Stimulated activated CD8-positive, alpha-beta memory T cell treated with anti-CD3 and anti-CD28 coated beads, Interleukin-15, amount 100 ng/mL, for 4 hours (primary cell): Measurements from ENCODE around the gene ROPN1.
A peak's percentile ranks its signal among the peaks of the same experiment; 100 is the strongest.
"Not testable (repeated sequence)": the region's sequence is repeated elsewhere in the genome, so short reads cannot be mapped to it uniquely, and the experiment has no call there.

Source experiments
- DNase-seq, 2 donors: peaks; one replicate each; pipeline ENCODE4 v3.0.0-alpha.2; 2020; ENCODE audit warnings: low read depth in 2 of 2

The ROPN1 gene

GRCh38 chr3:123991730-123992588 is at the start of gene ROPN1:
Gene ROPN1, minus strand, starts transcription at chr3:123992124. Its CDS starts 11,643 bp downstream, at chr3:123980481.
- DNase-seq, result not testable (repeated sequence)

GRCh38 chr3:124041553-124041952 is 49.6 kb upstream of the ROPN1 start:
- DNase-seq, result no peak

DNA sequence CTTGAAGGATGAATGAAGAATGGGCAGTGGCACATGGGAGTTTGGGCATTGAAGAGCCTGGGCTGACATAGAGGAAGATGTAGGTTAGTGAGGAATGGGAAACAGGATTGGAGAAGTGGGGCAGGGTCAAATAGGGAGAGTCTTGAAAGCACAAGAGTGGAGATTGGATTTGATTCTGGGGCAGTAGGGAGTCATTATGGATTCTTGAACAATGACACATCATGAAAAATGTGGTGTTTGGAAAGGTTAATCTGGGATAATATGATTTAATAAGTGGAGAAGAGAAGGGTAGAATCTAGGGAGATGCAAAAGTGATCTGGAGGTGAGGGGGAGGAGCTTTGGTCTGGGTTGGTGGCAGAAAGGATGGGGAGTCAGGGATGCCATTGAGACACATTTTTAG is 45.4 kb upstream of the ROPN1 start:
- DNase-seq, result no peak

DNA sequence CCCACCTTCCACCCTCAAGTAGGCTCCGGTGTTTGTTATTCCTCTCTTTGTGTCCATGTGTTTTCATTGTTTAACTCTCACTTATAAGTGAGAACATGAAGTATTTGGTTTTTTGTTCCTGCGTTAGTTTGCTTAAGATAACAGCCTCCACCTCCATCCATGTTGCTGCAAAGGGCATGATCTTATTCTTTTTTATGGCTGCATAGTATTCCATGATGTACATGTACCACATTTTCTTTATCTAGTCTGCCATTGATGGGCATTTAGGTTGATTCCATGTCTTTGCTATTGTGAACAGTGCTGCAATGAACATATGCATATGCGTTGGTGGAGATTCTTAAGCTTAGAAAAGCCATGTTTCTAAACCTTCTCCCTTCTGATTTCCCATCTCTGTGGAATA is 44.3 kb upstream of the ROPN1 start:
- DNase-seq, result not testable (repeated sequence)

DNA sequence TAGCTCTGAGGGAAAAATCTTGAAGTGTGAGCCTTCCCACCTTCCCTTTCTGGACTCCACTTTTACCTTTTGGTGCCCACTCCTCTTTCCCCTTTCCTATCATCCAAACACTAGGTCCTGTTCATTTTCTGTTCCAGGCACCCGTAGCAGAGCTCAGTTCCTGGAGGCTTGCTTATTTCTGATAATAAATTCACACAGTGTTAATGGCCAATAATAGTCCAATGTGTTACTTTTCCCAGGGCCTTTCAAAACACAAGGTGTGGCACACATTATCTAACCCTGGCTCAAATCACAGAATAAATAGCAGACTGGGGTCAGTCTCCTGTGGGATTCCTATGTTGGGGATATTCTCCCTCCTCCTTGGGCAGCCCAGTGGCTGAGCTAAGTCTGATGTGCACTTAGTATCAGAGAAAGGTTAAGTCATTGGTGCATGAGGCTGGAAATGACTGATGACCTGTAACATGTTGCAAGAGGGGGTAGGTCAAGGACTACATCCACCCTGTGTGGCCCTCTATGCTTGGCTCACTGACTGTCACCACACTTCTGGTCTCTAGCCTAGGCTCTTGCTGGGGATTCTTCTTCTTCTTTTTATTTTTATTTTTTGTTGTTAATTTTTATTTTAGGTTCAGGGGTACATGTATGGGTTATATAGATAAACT is 43.7 kb upstream of the ROPN1 start:
- no peak for DNase-seq

DNA sequence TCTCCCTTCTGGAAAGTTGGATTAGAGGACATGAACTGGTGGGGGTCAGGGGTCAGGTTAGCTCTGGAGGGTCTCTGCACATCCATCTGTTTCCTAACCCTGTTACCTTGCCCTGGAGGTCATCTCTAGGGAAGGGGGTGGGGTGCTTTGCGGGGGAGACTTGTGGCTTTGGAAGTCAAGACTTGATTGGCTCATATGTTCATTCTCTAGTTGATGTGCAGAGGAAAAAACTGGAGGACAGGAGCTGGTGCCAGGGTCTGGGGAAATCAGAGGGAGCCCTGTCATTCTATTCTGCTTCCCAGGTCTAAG is 42.9 kb upstream of the ROPN1 start:
- no peak for DNase-seq

DNA sequence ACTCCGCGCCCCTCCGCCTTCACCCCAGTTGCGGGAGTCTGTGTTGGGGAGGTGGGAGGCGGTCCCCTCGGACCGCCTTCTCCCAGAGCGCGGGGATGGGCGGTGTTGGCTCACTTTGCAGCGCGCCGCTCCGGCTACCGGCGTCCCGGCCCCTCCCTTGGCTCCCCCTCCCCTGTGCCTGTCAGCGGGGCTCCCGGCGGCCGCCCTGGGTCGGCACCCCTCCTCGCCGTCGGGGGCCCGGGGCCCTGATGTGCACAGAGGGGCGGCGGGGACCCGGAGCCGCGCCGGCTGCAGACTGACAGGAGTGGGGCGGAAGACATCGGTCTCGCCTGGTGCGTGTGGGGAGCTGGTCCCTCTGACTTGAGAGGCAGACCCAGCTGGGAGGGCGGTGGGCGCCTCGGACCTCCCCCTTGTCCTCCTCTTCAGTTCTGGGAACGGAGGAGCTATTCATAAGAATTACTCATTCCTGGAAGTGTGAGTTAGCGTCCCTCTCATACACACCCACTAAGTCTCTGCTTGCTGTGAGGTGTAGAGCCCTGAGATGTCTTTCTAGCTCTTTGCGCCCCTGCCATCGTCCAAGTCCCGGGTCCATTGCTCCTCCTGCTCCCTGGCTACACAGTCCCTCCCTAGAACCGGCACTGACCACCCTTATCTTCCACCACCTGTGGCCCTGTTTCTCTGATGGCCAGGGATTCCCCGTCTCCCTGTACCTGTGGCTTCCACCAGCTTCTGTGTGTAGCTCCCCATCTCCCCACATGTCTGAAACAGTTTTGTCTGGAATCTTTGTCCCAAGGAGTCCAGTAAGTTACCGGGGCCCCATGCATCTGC is 42.3 kb upstream of the ROPN1 start:
- no peak for DNase-seq

- no peak for DNase-seq
These were observed 41.6 kb upstream of the ROPN1 start, which contains the start of gene KALRN for GRCh38 chr3:124033360-124034015. Gene KALRN, plus strand, starts transcription at chr3:124033369.

DNA sequence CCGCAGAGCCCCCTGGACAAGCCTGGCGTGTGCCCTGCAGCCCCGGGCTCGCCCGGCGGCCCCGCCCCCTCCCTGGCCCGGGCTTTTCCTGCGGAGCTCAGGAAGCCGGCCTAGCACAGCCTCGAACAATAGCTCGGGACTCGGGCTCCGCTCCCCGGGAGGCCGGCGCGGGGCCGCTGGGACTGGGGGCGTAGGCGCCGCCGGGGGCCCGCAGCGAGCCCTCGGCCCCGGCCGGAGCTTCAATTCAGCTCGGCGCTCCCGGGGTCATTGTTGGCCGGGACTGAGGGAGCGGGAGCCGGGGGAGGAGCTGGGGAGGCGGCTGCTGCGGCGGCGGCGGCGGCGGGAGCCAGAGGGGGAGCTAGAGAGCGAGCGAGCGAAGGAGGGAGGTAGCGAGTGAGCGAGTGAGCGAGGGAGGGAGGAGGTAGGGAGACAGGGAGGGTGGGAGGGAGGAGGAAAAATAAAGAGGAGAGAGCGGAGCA is 41.0 kb upstream of the ROPN1 start:
- DNase-seq, result peak; percentile 10 to 19

DNA sequence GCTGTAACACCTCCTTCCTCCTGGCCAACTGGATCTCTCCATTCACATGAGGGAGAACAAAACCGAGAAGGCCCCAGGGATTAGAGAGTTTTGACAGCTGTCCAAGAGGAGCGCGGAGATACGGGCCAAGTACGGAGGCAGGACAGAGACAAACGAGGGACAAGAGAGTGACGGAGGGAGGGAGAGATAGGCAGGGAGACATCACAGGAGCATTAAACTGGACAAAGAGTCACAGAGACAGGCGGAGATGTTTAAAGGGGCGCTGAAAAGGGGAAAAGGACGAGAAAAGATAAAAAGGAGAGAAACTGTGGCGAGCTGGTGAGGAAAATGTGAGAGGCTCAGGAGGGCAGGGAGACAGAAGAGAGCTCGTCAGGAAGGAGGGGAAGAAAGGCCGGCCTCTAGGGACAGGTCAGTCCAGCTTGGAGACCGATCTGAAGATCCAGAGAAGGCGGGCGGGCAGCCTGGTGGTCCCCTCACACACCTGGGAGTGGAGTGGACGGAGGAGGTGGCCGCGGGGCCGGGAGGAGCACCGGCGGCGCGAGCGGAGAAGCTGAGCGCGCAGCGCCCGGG is 40.5 kb upstream of the ROPN1 start:
- no peak for DNase-seq

DNA sequence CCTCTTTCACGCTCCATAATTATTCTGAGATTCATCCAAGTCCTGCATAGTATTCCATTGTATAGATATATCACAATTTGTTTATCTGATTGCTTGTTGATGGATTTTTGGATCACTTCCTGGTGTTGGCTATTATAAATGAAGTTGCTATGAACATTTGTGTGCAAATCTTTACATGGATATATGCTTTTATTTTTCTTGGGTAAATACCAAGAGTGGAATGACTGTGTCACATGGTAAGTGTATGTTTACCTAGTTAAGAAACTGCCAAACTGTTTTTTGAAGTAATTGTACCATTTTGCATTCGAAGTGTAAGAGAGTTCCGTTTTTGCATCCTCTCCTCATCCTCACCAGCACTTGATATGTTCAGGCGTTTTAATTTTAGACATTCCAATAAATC is 34.6 kb upstream of the ROPN1 start:
- DNase-seq, result no peak

DNA sequence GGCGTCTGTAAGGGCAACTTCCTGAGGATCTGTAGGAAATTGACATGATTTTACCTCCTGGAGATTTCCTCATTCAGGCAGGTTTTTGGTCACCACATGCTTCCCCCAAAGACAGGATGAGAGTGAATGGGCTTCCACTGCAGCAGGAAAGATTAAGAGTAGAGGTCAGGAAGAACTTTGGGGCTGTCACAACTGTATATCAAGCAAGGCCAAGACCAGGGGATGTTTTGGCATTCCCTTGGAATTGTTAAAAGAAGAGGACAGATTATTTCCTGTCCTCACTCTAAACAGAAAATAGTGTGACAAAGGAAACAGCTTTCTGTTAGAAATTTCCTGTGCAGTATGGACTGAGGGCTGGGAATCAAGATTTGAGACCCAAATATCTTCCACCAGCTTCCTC is 31.6 kb upstream of the ROPN1 start:
- DNase-seq, result not testable (repeated sequence)

DNA sequence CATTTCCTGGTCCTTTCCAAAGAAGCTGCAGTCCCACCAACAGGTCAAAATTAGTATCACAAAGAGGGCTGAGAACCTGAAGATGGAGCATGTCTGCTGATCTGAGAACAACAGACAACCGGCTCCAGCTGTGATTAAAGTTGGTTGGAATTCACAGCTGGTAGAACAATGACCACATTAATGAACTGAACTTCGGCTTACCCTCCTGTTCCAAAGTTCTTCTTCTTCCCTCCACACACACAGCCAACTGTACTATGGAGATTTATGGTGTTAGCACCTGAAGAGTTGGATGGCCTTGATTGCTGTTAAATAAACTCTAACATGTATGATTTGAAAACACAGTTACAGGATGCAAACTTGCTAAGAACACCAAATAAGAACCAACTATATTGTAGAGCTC is 27.4 kb upstream of the ROPN1 start:
- no peak for DNase-seq

- not testable (repeated sequence) for DNase-seq
These were observed 25.6 kb upstream of the ROPN1 start for GRCh38 chr3:124017502-124017901.

GRCh38 chr3:124016483-124016882 is 24.6 kb upstream of the ROPN1 start:
- not testable (repeated sequence) for DNase-seq

DNA sequence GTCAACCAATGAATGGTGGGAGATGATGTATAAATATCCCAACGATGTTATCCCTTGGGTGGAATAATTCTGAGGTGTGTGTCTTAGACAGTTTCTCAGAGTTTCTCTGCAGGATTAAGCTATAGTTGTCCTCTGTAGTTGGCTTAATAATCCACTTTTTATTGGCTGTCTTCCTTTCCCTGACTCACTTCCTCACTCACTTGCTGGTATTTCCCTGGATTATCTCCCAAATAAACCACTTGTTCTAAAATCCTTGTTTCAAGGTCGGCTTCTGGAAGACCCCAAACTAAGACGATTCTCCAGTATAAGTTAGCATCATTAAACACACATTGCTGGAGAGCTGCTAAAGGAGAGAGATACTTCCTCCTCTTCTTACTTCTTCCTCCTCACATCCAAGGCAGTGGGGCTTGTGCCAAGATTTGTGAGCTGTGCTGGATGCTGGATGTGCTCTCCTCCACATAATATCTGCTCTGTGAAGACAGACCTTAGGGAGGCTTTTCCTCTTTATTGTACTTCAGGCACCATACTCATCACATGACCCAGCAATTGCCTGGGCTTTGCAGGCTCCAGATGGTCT is 22.5 kb upstream of the ROPN1 start:
- DNase-seq, result no peak

DNA sequence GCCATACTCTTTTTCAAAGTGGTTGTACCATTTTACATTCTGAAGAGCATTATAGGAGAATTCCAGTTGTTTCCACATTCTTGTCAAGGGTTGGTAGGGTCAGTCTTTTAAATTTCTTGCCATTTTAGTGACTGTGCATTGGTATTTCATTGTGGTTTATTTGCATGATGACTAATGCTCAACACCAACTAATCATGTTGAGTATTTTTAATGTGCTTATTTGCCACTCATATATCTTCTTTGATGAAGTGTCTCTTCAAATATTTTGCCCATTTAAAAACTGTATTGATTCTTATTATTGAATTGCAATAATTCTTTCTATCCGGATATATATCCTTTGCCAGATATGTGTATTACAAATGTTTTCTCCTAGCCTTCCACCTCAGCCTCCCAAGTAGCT is 16.4 kb upstream of the ROPN1 start:
- not testable (repeated sequence) for DNase-seq

DNA sequence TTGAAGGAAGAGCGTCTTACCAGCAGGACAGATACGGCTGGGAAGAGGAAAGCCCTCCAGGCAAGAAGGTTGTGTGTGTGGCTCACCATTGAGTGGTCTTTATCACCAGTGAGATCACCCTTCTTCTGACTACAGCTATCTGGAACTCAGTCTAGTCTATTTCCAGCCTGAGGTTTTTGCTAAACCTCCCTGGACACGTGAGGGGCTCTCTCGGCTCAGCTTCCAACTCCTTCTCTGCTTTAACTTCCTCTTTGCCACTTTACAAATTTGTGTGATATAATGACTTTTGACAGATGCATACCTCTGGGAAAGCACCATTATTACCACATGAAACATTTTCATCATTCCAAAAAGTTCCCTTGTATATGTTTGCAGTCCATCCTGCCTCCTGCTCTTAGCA is 15.3 kb upstream of the ROPN1 start:
- DNase-seq, result no peak

- not testable (repeated sequence) for DNase-seq
These were observed 10.6 kb upstream of the ROPN1 start for GRCh38 chr3:124002405-124003079.

DNA sequence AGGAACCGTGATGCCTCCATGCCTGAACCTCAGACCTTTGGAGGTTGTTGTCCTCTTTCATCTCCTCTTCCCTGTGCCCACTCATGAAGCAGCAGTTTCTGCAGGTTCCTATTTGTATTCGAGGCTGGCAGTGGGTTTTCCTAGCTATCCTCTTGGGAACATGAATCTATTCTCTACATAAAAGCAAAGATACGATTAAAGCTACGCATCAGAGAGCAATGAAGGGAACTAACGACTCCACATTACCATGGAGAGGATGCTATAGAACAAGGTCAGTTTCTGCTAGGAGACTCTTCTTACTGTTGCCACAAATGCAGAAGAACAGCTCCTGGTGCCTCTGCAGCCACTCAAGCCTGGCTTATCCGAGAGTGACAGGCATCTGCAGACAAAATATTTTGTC is 9.4 kb upstream of the ROPN1 start:
- DNase-seq, result not testable (repeated sequence)
